Brain microvascular endothelial cell (primary cell): ENCODE results near the gene MYL6.
"Not testable (repeated sequence)": the region's sequence is repeated elsewhere in the genome, so short reads cannot be mapped to it uniquely, and the experiment has no call there.

Experiments used
- DNase-seq: peaks from one replicate; pipeline ENCODE4 v3.0.0-alpha.2; 2020
- H3K27ac ChIP-seq: fragments of 250-450 bp; sonication (Bioruptor Pico); 2 replicates; pipeline ENCODE4 v1.5.1; 2020; ENCODE audit warnings: mild to moderate bottlenecking, moderate library complexity
- H3K27me3 ChIP-seq: fragments of 250-450 bp; sonication (Bioruptor Pico); replicated peaks from 2 replicates; pipeline ENCODE4 v1.5.1; 2020; ENCODE audit warnings: mild to moderate bottlenecking
- H3K36me3 ChIP-seq: fragments of 250-450 bp; sonication (Bioruptor Pico); replicated peaks from 2 replicates; pipeline ENCODE4 v1.5.1; 2020; ENCODE audit warnings: mild to moderate bottlenecking
- H3K4me3 ChIP-seq: 2 replicates; pipeline ENCODE4 v1.5.1; 2011; ENCODE audit warnings: low read depth, mild to moderate bottlenecking, control low read depth, low read length, moderate library complexity
- CTCF ChIP-seq: IDR thresholded peaks from 2 replicates; pipeline ENCODE4 v1.5.1; 2011; ENCODE audit warnings: low read depth, mild to moderate bottlenecking, moderate library complexity, low read length, control low read depth, inconsistent platforms; ENCODE audit errors: missing control alignments
- in situ Hi-C: cut with HindIII; loops from 2 replicates; pipeline ENCODE4 v1.10.0; 2017; ENCODE audit warnings: low sequenced_read_pairs, low pct_ligation_motif_present

Gene MYL6

DNA sequence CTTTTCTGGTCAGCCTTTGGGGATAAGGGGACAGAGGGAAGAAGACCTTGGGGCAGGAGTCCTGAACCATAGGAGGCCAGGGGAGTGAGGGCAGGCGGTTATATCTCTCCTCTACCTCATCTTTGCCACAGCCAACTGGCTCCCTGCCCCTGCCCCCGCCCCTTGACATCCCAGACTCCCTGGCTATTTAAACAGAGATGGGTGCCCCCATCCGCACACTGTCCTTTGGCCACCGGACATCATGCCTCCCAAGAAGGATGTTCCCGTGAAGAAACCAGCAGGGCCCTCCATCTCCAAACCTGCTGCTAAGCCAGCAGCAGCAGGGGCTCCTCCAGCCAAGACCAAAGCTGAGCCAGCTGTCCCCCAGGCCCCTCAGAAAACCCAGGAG lies 4.5 kb upstream of the MYL6 start:
- no peak overlapping the region for H3K4me3 ChIP-seq
- no peaks in the 10 kb centered on the region for H3K27me3 ChIP-seq
- H3K36me3 ChIP-seq, result no peaks in the 10 kb centered on the region
- TF ChIP-seq CTCF, result no peak
- in situ Hi-C loops, result no loop called here
- no peak for DNase-seq
- H3K27ac ChIP-seq, result no peak overlapping the region

- Histone ChIP-seq H3K4me3 (no peak overlapping the region), H3K27ac (no peak overlapping the region), H3K27me3 (no peaks in the 10 kb centered on the region), H3K36me3 (peaks cover 5% of the 10 kb centered on the region)
- DNase-seq, result no peak
- in situ Hi-C loops, result no loop called here
- no peak for TF ChIP-seq CTCF
These were observed 3.9 kb upstream of the MYL6 start for GRCh38 chr12:56154246-56154771.

GRCh38 chr12:56154818-56155217 lies 3.3 kb upstream of the MYL6 start:
- Histone ChIP-seq H3K27me3 (no peaks in the 10 kb centered on the region), H3K36me3 (peaks cover 10% of the 10 kb centered on the region), H3K27ac (no peak overlapping the region), H3K4me3 (no peak overlapping the region)
- no peak for TF ChIP-seq CTCF
- in situ Hi-C loops, result no loop called here
- no peak for DNase-seq

DNA sequence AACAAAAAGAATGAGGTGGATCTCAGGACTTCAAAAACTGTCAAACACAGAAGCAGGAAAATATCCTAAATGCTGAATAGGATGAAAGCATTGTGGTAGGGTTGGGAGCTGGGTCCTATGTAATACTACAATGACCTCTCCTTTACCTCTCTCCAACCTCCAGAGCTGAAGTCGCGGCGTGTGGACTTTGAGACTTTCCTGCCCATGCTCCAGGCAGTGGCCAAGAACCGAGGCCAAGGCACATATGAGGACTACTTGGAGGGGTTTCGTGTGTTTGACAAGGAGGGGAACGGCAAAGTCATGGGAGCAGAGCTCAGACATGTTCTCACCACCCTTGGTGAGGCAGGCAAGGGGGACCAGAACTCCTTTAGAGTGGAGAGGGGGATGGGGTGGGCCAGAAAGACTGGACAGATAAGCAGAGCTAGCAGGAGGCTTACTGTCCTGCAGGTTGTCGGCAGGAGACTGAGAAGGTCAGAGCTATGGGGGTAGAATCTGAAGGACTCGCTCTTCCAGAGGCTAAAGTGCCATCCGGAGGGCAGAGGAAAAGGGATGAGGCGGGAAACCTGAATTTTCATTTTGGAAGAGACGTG lies 2.8 kb upstream of the MYL6 start:
- in situ Hi-C loops, result no loop called here
- peaks cover 15% of the 10 kb centered on the region for H3K36me3 ChIP-seq
- DNase-seq, result no peak
- H3K27me3 ChIP-seq, result no peaks in the 10 kb centered on the region
- no peak for TF ChIP-seq CTCF
- no peak overlapping the region for H3K27ac ChIP-seq
- H3K4me3 ChIP-seq, result no peak overlapping the region

- in situ Hi-C loops, DNase-seq: not testable (repeated sequence)
These were observed 1.5 kb upstream of the MYL6 start for GRCh38 chr12:56156464-56157200.

GRCh38 chr12:56157201-56158028 lies 744 bp upstream of the MYL6 start:
- Histone ChIP-seq H3K27me3 (no peaks in the 10 kb centered on the region), H3K36me3 (peaks cover 35% of the 10 kb centered on the region), H3K27ac (peak overlapping the region; percentile 22), H3K4me3 (peak overlapping the region; percentile 99)
- in situ Hi-C loops, result no loop called here
- DNase-seq, result peak; percentile 86
- peak; percentile 84 for TF ChIP-seq CTCF

More at GRCh38 chr12:56156464-56157200, 1.5 kb upstream of the MYL6 start:
- Histone ChIP-seq H3K4me3 (peak overlapping the region; percentile 99), H3K27ac (peak overlapping the region; percentile 22), H3K36me3 (peaks cover 28% of the 10 kb centered on the region)
- not testable (repeated sequence) for H3K27me3 ChIP-seq
